GM12878 (cell line): Measurements from ENCODE around the gene GRIK3.

Experiments used
- CHD4 ChIP-seq: fragments of 200-600 bp; sonication (generic); IDR thresholded peaks from 2 replicates; pipeline ENCODE4 v1.6.1; 2016; ENCODE audit warnings: mild to moderate bottlenecking
- TAF1 ChIP-seq: IDR thresholded peaks from 2 replicates; pipeline ENCODE4 v1.6.1; 2011; ENCODE audit warnings: mild to moderate bottlenecking, low read depth, low read length, borderline replicate concordance
- ZZZ3 ChIP-seq: IDR thresholded peaks from 2 replicates; pipeline ENCODE4 v1.6.1; 2011; ENCODE audit warnings: low read depth; ENCODE audit not compliant: control insufficient read depth, insufficient read length
- TF ChIP-seq, protein P1 (sequence below): IDR thresholded peaks from 2 replicates; pipeline ENCODE4 v1.6.1; 2011; ENCODE audit warnings: borderline replicate concordance, low read depth, mild to moderate bottlenecking, moderate library complexity, low read length; ENCODE audit not compliant: insufficient read depth, poor library complexity, severe bottlenecking

DNA sequence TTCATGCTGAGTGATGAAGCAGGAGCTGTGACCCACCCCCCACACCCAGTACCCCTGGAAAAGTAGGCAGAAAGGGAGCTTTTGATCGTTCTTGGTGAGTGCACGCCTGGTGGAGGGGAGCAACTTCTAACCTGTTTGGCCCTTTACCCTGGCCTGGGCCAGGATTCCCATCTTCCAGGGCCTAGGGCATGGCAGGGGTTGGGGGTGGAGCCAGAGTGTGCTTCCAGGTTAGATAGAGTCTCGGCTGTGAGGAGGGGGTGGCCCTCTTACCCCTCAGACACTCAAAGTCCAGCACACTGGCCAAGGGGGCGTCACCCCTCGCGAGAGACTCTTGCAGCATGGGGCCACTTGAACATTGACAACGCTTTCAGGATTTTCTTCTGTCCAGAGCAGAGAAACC, 236.6 kb downstream of the GRIK3 start:
- TF ChIP-seq TAF1 (no peak), ZZZ3 (no peak), CHD4 (no peak)
- TF ChIP-seq, protein P1, sequence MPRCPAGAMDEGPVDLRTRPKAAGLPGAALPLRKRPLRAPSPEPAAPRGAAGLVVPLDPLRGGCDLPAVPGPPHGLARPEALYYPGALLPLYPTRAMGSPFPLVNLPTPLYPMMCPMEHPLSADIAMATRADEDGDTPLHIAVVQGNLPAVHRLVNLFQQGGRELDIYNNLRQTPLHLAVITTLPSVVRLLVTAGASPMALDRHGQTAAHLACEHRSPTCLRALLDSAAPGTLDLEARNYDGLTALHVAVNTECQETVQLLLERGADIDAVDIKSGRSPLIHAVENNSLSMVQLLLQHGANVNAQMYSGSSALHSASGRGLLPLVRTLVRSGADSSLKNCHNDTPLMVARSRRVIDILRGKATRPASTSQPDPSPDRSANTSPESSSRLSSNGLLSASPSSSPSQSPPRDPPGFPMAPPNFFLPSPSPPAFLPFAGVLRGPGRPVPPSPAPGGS = no peak
